ENCODE results near the gene DIP2C.

DNA sequence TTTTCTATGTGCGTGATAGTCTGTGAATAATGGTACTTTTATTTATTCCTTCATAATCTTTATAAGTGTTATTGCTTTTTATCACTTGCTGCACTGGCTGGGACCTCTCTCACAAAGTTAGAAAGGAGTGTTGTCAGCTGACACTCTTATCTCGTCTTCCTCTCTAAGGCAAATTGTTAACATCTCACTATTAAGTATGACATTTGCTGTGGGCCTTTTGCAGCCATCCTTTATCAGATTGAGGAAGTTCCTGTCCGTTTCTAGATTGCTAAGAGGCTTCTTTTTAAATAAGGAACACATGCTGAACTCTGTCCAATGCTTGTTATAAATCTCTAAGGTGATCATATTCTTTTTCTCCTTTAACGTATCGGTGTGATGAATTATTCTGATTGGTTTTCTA is 27.4 kb upstream of the DIP2C start:
- no peak for TF ChIP-seq EZH2phosphoT487 (IDR thresholded peaks at IDR 0.05; ENCODE audit: borderline replicate concordance)
- TF ChIP-seq, protein P1, sequence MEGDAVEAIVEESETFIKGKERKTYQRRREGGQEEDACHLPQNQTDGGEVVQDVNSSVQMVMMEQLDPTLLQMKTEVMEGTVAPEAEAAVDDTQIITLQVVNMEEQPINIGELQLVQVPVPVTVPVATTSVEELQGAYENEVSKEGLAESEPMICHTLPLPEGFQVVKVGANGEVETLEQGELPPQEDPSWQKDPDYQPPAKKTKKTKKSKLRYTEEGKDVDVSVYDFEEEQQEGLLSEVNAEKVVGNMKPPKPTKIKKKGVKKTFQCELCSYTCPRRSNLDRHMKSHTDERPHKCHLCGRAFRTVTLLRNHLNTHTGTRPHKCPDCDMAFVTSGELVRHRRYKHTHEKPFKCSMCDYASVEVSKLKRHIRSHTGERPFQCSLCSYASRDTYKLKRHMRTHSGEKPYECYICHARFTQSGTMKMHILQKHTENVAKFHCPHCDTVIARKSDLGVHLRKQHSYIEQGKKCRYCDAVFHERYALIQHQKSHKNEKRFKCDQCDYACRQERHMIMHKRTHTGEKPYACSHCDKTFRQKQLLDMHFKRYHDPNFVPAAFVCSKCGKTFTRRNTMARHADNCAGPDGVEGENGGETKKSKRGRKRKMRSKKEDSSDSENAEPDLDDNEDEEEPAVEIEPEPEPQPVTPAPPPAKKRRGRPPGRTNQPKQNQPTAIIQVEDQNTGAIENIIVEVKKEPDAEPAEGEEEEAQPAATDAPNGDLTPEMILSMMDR (conservative IDR thresholded peaks at IDR 0.05; ENCODE audit: low read length): no peak

Measured in Loucy (cell line).